Motor neuron (in vitro differentiated cells): ENCODE data around the gene DYNLRB1. TPM values are rescaled to one million over a fixed set of nuclear protein-coding genes. Genes with fewer than 3 reads are reported as not detected.

ENCODE experiments used
- ATAC-seq, 8 experiments: fragments of 200-7000 bp; cut with Tn5 transposase; replicated peaks in 6 of 8; 2 replicates each; pipeline ENCODE4 v1.8.0; 2021; ENCODE audit warnings: mild to moderate bottlenecking in 8 of 8, moderate library complexity in 8 of 8
- H3K27ac ChIP-seq, 2 donors: fragments of 250-450 bp; sonication (Bioruptor Pico); 2 replicates each; pipeline ENCODE4 v1.9.0; 2021; ENCODE audit warnings: antibody characterized with exemption in 2 of 2, mild to moderate bottlenecking in 2 of 2, moderate library complexity in 1 of 2
- H3K4me1 ChIP-seq, 2 donors: fragments of 250-450 bp; sonication (Bioruptor Pico); replicated peaks in 1 of 2; 2 replicates each; pipeline ENCODE4 v1.6.1; 2021; ENCODE audit warnings: antibody characterized with exemption in 2 of 2, mild to moderate bottlenecking in 2 of 2, moderate library complexity in 1 of 2
- H3K4me3 ChIP-seq, 5 donors: fragments of 250-450 bp; sonication (Bioruptor Pico); 2 replicates each; pipeline ENCODE4 v1.9.0; 2021; ENCODE audit warnings: antibody characterized with exemption in 5 of 5, mild to moderate bottlenecking in 5 of 5, moderate library complexity in 4 of 5
- WGBS, 10 experiments: fragments of 450-650 bp; shearing (Covaris generic); methylation state at CpG; one replicate each; pipeline ENCODE4 v1.0.0; 2022; 5-methylcytosine and 5-hydroxymethylcytosine counted together
- in situ Hi-C, 9 experiments: fragments of 400-800 bp; cut with MboI; loops; one replicate each; pipeline ENCODE4 v1.15.0; 2021; ENCODE audit warnings: low sequenced_read_pairs in 9 of 9, low pct_unique_long_range_greater_than_20kb in 2 of 9; ENCODE audit not compliant: unreplicated experiment in 9 of 9
- total RNA-seq, 8 experiments: library from RNA; unstranded; fragments of 300-600 nt; gene quantifications; 2 replicates each; pipeline versions ENCODE4 v1.2.3 to v1.2.4, GENCODE V29; 2022

DYNLRB1 gene
- total RNA-seq, 8 experiments from 2014 or later: 118 to 317 (median 185) TPM

- no peak overlapping the region for H3K27ac ChIP-seq
- H3K4me3 ChIP-seq: no peak overlapping the region
- H3K4me1 ChIP-seq: peaks cover 5 to 9% of the 10 kb centered on the region in 2 donors
- in situ Hi-C loops: no loop called here
- peak in 3 of 8 experiments; percentile 8 to 26 (median 25) for ATAC-seq
- WGBS, 10 experiments: 0 to 68% (median 56%) methylated on average over 1 to 4 of the region's 4 CpGs; no CpG with 5 or more reads in 6 of the 10 experiments
Observed at GRCh38 chr20:34553366-34553867, 37.2 kb downstream of the DYNLRB1 start.

DNA sequence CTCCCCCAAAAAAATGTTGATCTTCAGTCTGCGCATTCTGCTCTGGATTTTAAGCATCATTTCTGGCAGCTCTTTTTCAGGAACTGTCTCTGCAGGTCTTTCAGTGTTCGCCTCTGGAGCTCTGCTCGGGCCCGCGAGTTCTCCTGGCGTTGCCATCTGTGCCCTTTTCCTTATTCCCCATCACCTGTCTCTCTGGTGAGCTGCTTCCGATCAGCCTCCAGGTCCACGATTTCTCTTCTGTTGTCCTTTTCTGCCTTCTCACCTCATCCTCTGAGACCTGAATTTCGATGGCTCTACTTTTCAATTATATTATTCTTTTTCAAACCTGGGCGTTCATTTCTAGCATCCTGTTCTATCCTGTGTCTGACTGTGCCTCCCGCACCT is 41.7 kb downstream of the DYNLRB1 start:
- WGBS, 10 experiments: 4 to 40% (median 30%) methylated on average over 1 to 9 of the region's 11 CpGs; no CpG with 5 or more reads in 1 of the 10 experiments
- no peak for ATAC-seq
- Histone ChIP-seq H3K4me3 (peak overlapping the region; percentile 65 to 85 (median 71)), H3K27ac (peak overlapping the region; percentile 37 to 69), H3K4me1 (peaks cover 8 to 10% of the 10 kb centered on the region in 2 donors)
- in situ Hi-C loops: no loop called here

GRCh38 chr20:34558320-34559218 is 42.3 kb downstream of the DYNLRB1 start, which contains the start of gene MAP1LC3A:
Gene MAP1LC3A, plus strand, starts transcription at chr20:34558718. Its CDS starts 151 bp downstream, at chr20:34558869.
- in situ Hi-C loops: no loop called here
- Histone ChIP-seq H3K27ac (peak within 1 kb of the TSS; percentile 77 to 80), H3K4me3 (peak within 1 kb of the TSS; percentile 65 to 85 (median 71)), H3K4me1 (peaks cover 8 to 10% of the 10 kb centered on the region in 2 donors)
- 0 to 37% (median 7%) methylated on average over 3 to 13 of the region's 103 CpGs; no CpG with 5 or more reads in 5 of the 10 experiments for WGBS, 10 experiments
- peak; percentile 86 to 93 (median 90) for ATAC-seq

GRCh38 chr20:34559311-34560140 is 43.3 kb downstream of the DYNLRB1 start:
- ATAC-seq: peak in 3 of 8 experiments; percentile 1
- in situ Hi-C loops: no loop called here
- Histone ChIP-seq H3K27ac (peak overlapping the region in 1 of 2 donors; percentile 77), H3K4me1 (peaks cover 8 to 10% of the 10 kb centered on the region in 2 donors), H3K4me3 (peak overlapping the region; percentile 65 to 85 (median 71))
- 69 to 100% (median 100%) methylated on average over 1 to 11 of the region's 43 CpGs; no CpG with 5 or more reads in 7 of the 10 experiments for WGBS, 10 experiments

DNA sequence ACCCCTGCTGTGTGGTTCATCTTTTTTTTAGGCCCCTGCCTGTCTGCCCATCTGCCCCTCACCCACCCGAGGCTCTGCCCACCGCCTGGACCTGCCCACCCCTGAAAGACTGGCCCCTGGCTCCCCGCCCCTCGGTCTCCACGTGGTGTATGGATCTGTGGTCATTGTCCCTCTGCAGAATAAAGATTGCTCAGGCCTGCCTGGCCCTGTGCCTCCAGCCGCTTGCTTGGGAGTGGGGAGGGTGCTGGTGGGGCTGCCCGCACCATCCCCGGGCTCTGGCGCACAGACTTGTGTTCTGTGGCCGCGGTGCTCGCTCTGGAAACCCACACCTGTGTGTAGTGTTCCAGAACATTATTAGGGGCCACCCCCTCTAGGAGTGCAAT is 43.9 kb downstream of the DYNLRB1 start:
- in situ Hi-C loops: no loop called here
- Histone ChIP-seq H3K4me1 (peaks cover 8 to 10% of the 10 kb centered on the region in 2 donors), H3K27ac (no peak overlapping the region), H3K4me3 (no peak overlapping the region)
- 93% methylated on average over 5 of the region's 12 CpGs; no CpG with 5 or more reads in 9 of the 10 experiments for WGBS, 10 experiments
- ATAC-seq: no peak

- ATAC-seq: no peak
- in situ Hi-C loops: no loop called here
- H3K27ac ChIP-seq: no peak overlapping the region
- H3K4me3 ChIP-seq: no peak overlapping the region
- 60 to 100% (median 97%) methylated on average over 1 to 3 of the region's 7 CpGs; no CpG with 5 or more reads in 6 of the 10 experiments for WGBS, 10 experiments
- peaks cover 8 to 10% of the 10 kb centered on the region in 2 donors for H3K4me1 ChIP-seq
Observed at GRCh38 chr20:34560614-34561013, 44.4 kb downstream of the DYNLRB1 start.

GRCh38 chr20:34561661-34562060 is 45.4 kb downstream of the DYNLRB1 start:
- ATAC-seq: no peak
- WGBS, 10 experiments: 40 to 100% (median 89%) methylated on average over 1 to 9 of the region's 10 CpGs; no CpG with 5 or more reads in 2 of the 10 experiments
- in situ Hi-C loops: no loop called here
- no peak overlapping the region for H3K4me3 ChIP-seq
- no peak overlapping the region for H3K27ac ChIP-seq
- peaks cover 8 to 10% of the 10 kb centered on the region in 2 donors for H3K4me1 ChIP-seq

GRCh38 chr20:34562641-34563040 is 46.4 kb downstream of the DYNLRB1 start:
- peak in 2 of 8 experiments; percentile 1 to 10 for ATAC-seq

GRCh38 chr20:34564833-34565232 is 48.6 kb downstream of the DYNLRB1 start:
- in situ Hi-C loops: no loop called here

More at GRCh38 chr20:34562641-34563040, 46.4 kb downstream of the DYNLRB1 start:
- Histone ChIP-seq H3K4me1 (peaks cover 7% of the 10 kb centered on the region in 2 donors), H3K4me3 (no peak overlapping the region), H3K27ac (no peak overlapping the region)
- 20 to 100% (median 38%) methylated on average over 1 to 2 of the region's 5 CpGs; no CpG with 5 or more reads in 5 of the 10 experiments for WGBS, 10 experiments
- in situ Hi-C loops: no loop called here

GRCh38 chr20:34566978-34567891 is 51.0 kb downstream of the DYNLRB1 start:
- in situ Hi-C loops: no loop called here
- Histone ChIP-seq H3K27ac (no peak overlapping the region), H3K4me1 (no peaks in the 10 kb centered on the region), H3K4me3 (no peak overlapping the region)
- 46 to 80% (median 72%) methylated on average over 1 to 4 of the region's 9 CpGs; no CpG with 5 or more reads in 4 of the 10 experiments for WGBS, 10 experiments
- ATAC-seq: peak in 2 of 8 experiments; percentile 33 to 50

More at GRCh38 chr20:34564833-34565232, 48.6 kb downstream of the DYNLRB1 start:
- no peak overlapping the region for H3K4me3 ChIP-seq
- ATAC-seq: no peak
- no peak overlapping the region for H3K27ac ChIP-seq
- WGBS, 10 experiments: 60 to 100% (median 76%) methylated on average over 1 to 3 of the region's 7 CpGs; no CpG with 5 or more reads in 4 of the 10 experiments
- H3K4me1 ChIP-seq: peaks cover under 1% of the 10 kb centered on the region in 2 donors

DNA sequence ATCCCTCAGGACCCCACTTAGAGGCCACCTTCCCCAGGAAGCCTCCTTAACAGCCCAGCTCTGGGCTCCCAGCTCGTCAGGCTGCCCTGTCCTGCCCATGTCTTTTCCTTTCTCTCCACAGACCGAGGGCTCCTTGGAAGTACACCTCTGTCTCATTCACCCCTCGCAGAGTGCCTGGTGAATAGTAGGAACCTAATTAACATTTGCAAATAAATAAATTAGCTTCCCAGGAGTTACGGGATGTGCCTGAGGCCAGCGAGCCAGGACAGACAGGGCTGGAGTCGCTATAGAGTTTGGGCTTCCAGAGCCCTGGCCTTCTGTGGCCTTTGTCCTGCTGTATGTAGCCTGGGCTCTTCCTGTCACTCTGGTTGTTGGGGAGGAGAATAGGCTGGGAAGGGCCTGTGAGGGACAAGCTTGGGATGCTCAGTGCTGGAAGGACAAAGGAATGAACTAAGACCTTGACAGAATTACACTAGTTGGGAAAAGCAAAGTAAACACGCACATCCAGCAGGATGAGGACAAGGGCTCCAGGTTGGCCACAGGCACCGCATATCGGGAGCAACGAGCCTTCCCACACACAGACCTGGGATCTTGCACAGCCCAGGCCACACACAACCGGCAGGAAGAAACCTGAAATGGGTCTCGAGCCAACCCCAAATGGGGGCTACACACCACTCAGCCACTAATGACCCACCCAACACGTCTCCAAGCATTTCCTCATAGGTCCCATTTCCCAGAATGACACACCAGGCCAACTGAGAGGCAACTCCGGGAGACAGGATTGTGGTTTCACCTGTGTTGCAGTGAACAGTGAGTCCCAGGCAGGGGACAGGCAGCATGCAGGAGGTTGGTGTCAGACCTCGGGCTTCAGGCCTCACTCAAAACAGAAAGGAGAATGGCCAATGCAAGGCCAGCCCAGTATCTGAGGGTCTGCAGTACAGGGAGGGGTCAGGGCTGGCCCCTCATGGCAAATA is 52.0 kb downstream of the DYNLRB1 start:
- Histone ChIP-seq H3K4me3 (no peak overlapping the region), H3K27ac (no peak overlapping the region), H3K4me1 (no peaks in the 10 kb centered on the region)
- ATAC-seq: peak in 1 of 8 experiments; percentile 95
- in situ Hi-C loops: no loop called here
- 59 to 88% (median 72%) methylated on average over 3 to 10 of the region's 15 CpGs; no CpG with 5 or more reads in 3 of the 10 experiments for WGBS, 10 experiments
